ENCODE measurements around the gene ARHGAP24. TPM values are rescaled to one million over a fixed set of nuclear protein-coding genes. Genes with fewer than 3 reads are reported as not detected.
"Not testable (repeated sequence)": the region's sequence is repeated elsewhere in the genome, so short reads cannot be mapped to it uniquely, and the experiment has no call there.

Gene ARHGAP24
- total and polyA plus RNA-seq, 12 donors = 6.7 to 35.5 (median 23.9) TPM

GRCh38 chr4:85514117-85514516 lies 39.2 kb downstream of the ARHGAP24 start:
- Histone ChIP-seq H3K27me3 (no peaks in the 10 kb centered on the region), H3K27ac (peak overlapping the region in 4 of 10 donors; percentile 6 to 49 (median 26)), H3K9me3 (no peaks in the 10 kb centered on the region), H3K4me1 (peaks cover 0 to 51% (median 19%) of the 10 kb centered on the region in 9 donors), H3K4me3 (peak overlapping the region in 6 of 10 donors; percentile 6 to 34 (median 29)), H3K36me3 (no peaks in the 10 kb centered on the region)
- 67 to 79% methylated on average over 1 of the region's 1 CpG for WGBS, 2 donors
- DNase-seq (no peak), ATAC-seq (peak in 2 of 8 donors; percentile 40 to 49)
- no peak for TF ChIP-seq CTCF (IDR thresholded peaks at IDR 0.05)
- intact Hi-C loops (cut with DNase I) = no loop called here

- H3K4me3 ChIP-seq = peak overlapping the region in 6 of 10 donors; percentile 1 to 34 (median 29)
- peak overlapping the region in 4 of 10 donors; percentile 6 to 49 (median 10) for H3K27ac ChIP-seq
- no peak for TF ChIP-seq CTCF (IDR thresholded peaks at IDR 0.05)
- intact Hi-C loops (cut with DNase I) = no loop called here
- H3K27me3 ChIP-seq = no peaks in the 10 kb centered on the region
- H3K9me3 ChIP-seq = no peaks in the 10 kb centered on the region
- DNase-seq (no peak), ATAC-seq (peak in 4 of 8 donors; percentile 26 to 44 (median 39))
- H3K4me1 ChIP-seq = peaks cover 0 to 46% (median 19%) of the 10 kb centered on the region in 9 donors
- no peaks in the 10 kb centered on the region for H3K36me3 ChIP-seq
- 61 to 80% methylated on average over 5 of the region's 5 CpGs for WGBS, 2 donors
Observed at GRCh38 chr4:85514783-85515182, 39.8 kb downstream of the ARHGAP24 start.

GRCh38 chr4:85515701-85516100 lies 40.8 kb downstream of the ARHGAP24 start:
- WGBS, 2 donors = 49 to 80% methylated on average over 1 of the region's 1 CpG
- no peak overlapping the region for H3K27ac ChIP-seq
- intact Hi-C loops (cut with DNase I) = no loop called here
- H3K4me3 ChIP-seq = no peak overlapping the region
- H3K4me1 ChIP-seq = peaks cover 0 to 40% (median 19%) of the 10 kb centered on the region in 9 donors
- no peak for ATAC-seq
- TF ChIP-seq CTCF (IDR thresholded peaks at IDR 0.05) = no peak
- no peaks in the 10 kb centered on the region for H3K9me3 ChIP-seq
- no peaks in the 10 kb centered on the region for H3K36me3 ChIP-seq
- no peak for DNase-seq
- H3K27me3 ChIP-seq = no peaks in the 10 kb centered on the region

GRCh38 chr4:85518526-85518925 lies 43.6 kb downstream of the ARHGAP24 start:
- DNase-seq; intact Hi-C loops (cut with DNase I); H3K36me3 ChIP-seq; H3K27ac ChIP-seq; H3K27me3 ChIP-seq; ATAC-seq; H3K9me3 ChIP-seq; H3K4me3 ChIP-seq: not testable (repeated sequence)
- H3K4me1 ChIP-seq = peaks cover 0 to 53% (median 31%) of the 10 kb centered on the region in 9 donors
- WGBS, 2 donors = 96 to 99% methylated on average over 3 of the region's 3 CpGs
